Measurements from ENCODE around the gene EFEMP2.

Gene EFEMP2

DNA sequence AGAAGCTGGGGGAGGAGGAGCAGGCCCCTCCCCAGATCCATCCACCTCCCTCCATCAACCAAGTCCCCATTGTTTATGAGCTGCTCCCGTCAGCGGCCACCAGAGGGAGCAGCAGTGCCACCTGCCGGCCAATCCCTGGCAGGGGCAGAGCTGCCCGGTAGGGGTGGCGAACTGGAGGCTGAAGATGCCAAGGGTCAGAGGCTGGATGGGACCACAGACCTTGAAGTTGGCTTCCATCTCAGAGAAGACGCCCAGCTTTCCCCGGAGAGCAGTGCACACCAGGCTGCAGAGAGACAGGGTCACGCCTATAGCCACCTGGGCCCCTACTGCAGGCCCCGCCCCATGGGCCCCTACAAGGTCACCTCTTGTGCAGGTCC lies 12.1 kb upstream of the EFEMP2 start:
- DNase-seq (ENCODE audit: low spot score), result peak; percentile 70

GRCh38 chr11:65883786-65884715 lies 11.5 kb upstream of the EFEMP2 start:
- no peak for DNase-seq (ENCODE audit: low spot score)

DNA sequence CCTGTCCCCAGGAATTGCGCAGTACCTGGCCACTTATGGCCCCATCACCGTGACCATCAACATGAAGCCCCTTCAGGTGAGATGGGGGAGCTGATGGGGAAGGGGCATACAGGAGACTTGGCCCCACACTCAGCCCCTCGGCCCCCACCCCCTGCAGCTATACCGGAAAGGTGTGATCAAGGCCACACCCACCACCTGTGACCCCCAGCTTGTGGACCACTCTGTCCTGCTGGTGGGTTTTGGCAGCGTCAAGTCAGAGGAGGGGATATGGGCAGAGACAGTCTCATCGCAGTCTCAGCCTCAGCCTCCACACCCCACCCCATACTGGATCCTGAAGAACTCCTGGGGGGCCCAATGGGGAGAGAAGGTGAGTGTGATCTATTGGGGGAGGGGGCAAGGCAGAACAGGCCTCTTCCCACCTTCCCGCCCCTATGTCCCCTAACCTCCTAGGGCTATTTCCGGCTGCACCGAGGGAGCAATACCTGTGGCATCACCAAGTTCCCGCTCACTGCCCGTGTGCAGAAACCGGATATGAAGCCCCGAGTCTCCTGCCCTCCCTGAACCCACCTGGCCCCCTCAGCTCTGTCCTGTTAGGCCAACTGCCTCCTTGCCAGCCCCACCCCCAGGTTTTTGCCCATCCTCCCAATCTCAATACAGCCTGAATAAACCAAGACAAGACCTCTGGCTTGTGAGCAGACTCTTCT lies 10.6 kb upstream of the EFEMP2 start:
- no peak for DNase-seq (ENCODE audit: low spot score)

GRCh38 chr11:65882120-65883057 lies 9.8 kb upstream of the EFEMP2 start:
- no peak for DNase-seq (ENCODE audit: low spot score)

- no peak for DNase-seq (ENCODE audit: low spot score)
Observed at GRCh38 chr11:65880844-65881421, 8.3 kb upstream of the EFEMP2 start.

GRCh38 chr11:65880027-65880426 lies 7.4 kb upstream of the EFEMP2 start:
- DNase-seq (ENCODE audit: low spot score), result no peak

GRCh38 chr11:65879617-65880016 lies 7.0 kb upstream of the EFEMP2 start, which contains the start of gene CTSW:
Gene CTSW, plus strand, starts transcription at chr11:65879837. Its CDS starts 18 bp downstream, at chr11:65879855.
- DNase-seq (ENCODE audit: low spot score), result no peak

GRCh38 chr11:65873318-65874156 lies 937 bp upstream of the EFEMP2 start:
- DNase-seq (ENCODE audit: low spot score), result peak; percentile 90

GRCh38 chr11:65871811-65872548 lies 620 bp downstream of the EFEMP2 start:
- no peak for DNase-seq (ENCODE audit: low spot score)

- no peak for DNase-seq (ENCODE audit: low spot score)
Observed at GRCh38 chr11:65870706-65871681, 1.6 kb downstream of the EFEMP2 start.

DNA sequence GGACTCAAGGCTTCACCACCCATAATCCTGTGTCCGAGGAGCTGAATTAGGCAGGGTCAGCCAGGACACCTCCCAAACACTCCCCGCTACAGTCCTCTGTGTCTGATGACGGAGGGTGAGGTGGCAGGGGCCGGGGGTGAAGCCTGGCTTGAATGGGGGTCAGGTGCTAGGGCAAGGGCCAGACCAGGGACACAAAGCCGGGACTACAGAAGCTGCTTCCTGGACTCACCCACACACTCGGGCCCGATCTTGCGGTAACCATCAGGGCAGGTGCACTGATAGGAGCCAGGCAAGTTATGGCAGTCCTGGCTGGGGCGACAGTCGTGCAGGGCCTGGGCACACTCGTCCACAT lies 2.3 kb downstream of the EFEMP2 start:
- DNase-seq (ENCODE audit: low spot score), result no peak

DNA sequence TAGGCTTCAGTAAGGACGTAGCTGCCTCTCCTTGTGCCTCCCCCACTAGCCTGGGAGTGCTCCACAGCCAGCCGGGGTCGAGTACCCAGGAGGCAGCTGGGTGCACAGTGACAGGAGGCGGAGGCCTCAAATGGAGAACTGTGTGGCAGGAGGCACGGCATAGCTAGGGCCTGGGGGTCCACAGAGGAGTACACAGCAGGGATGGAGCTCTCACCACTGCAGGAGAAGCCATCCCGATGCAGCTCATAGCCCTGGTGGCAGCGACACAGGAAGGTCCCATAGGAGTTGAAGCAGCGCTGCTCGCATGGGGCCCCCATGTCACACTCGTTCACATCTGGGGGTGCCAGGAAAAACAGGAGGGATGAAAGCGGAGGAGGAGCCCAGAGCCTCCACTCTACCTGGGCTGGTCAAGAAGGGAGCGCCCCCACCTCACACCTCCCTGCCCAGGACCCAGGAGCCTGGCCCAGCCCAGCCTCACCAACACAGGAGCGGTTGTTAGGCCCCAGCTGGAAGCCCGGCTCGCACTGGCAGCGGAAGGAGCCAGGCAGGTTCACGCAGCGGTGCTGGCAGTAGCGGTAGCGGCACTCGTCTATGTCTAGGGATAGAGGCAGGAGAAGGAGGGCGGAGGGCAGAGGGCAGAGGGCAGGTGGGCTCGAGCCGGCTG lies 2.8 kb downstream of the EFEMP2 start:
- no peak for DNase-seq (ENCODE audit: low spot score)

DNA sequence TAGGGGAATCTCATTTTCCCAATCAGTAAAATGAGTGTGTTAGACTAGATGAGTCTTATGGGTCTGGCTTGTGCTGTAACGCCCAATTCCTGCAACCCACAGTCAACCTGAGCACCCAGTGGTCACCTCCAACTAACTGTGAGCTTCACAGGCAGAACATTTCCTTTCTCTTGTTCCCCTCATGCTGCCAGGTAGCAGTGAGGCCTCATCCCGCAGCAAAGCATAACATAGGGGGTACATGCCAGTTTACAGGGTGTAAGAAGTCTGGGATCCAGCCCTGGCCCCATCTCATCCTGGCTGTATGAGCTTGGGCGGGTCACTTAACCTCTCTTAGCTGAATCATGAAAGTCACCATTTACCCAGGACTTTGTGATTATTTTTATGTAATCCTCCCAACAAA lies 3.7 kb downstream of the EFEMP2 start:
- no peak for DNase-seq (ENCODE audit: low spot score)

- DNase-seq (ENCODE audit: low spot score), result no peak
Observed at GRCh38 chr11:65868076-65868667, 4.4 kb downstream of the EFEMP2 start.

DNA sequence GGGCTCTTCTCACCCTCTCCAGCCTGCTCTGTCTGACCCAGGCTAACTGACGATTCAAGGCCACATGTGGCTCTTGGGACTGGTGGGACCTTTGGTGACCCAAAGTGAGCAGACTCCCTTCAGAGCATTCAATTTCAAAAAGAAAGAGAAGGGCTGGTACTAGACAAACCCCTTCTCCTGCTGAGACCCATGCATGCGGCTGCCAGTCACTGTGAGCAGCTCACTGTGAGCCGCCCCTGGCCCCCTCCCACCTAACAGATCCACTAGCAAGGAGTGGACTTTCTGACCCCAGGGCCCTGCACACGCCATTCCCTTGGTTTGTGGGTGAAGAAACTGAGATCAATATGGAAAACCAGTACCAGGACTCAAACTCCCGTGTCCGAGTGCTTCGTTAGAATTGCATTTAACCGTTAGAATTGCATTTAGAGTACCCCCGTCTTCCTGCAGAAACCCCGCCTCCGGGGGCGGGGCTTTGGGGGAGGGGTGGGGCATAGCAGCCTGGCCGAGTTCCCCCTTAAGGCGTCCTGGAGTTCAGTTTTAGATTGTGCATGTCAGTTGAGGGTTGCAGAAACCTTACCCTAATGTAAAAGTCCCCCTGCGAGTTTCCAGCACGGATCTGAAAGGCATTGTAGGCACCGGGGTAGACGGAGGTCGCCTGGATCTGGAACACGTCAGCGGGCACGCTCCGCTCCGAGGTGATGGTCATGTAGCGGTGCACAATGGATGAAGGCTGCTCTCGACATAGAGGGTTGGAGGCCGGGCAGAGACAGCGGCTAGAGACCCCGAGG lies 5.1 kb downstream of the EFEMP2 start:
- no peak for DNase-seq (ENCODE audit: low spot score)

DNA sequence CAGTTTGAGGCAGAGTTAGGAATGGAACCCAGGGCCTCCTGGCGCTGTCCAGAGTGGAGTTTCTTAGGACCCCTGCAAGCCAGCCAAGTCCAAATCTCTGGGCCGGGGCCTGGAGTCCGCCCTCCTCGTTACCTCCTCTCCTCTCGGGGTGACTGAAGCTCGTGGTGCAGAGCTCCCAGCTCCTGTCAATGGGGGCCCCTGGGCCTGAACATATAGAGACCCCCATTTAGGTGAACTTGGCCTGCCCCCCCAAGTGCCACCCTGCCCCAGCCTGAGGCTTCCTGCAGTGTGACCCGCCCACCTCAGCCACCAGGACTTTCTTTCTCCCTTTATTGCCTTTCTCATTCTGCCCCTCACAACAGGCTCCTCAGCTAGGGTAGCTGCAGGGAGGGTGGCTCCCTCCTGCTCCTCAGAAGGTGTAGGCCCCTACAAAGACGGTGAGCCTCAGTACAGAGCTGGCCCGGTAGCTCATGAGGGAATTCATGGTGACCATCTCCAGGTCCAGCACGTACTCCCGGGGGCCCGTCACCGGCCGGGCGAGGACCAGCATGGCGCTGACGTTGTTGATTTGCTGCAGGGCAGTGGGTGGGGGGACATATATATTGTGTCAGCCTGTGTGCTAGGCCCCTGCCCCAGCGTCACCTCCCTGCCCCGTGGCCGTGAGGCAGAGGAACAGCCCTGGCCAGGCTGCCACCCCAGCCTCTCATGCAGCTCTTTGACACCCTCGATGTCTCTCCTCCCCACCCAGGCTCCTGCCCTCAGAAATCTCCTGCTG lies 5.9 kb downstream of the EFEMP2 start:
- no peak for DNase-seq (ENCODE audit: low spot score)

Data from SW480 (cell line).